RCC 7860 (cell line): ENCODE data around the gene SAA2.
"Not testable (repeated sequence)": the region's sequence is repeated elsewhere in the genome, so short reads cannot be mapped to it uniquely, and the experiment has no call there.

Experiments used
- DNase-seq: peaks from one replicate; pipeline ENCODE4 v3.0.0-alpha.2; 2015; ENCODE audit warnings: low spot score
- FAIRE-seq: peaks from 2 replicates; lab custom pipeline; 2012; peaks lifted over from hg19 to GRCh38; lab: Jason Lieb, UNC

SAA2 gene

DNA sequence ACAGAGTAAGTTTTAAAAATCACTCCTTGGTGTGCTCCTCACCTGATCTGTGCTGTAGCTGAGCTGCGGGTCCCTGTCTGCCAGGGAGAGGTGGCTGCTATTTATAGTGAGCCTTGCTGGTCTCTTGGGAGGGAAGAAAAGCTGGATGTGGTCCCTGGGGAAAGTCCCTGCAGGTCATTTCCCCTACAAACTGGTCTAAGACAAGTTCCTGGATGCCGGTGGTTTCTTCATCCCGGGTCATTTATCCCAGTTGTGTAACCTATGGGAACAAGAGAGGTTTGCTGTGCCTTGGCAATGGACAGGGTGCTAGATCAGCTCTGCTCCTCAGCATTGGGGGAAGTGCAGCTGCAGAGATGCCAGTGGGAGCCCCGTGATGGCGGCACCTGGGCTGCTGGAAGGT is at the start of gene SAA2:
Gene SAA2 (minus strand): TSS at position 108 of the 400 bp plus-strand sequence. CDS start 657 bp downstream, outside the sequence.
- FAIRE-seq (no peak), DNase-seq (peak; percentile 53)

- no peak for DNase-seq
- no peak for FAIRE-seq
Measured at GRCh38 chr11:18295316-18295715, 46.8 kb upstream of the SAA2 start.

GRCh38 chr11:18294862-18295261 is 46.4 kb upstream of the SAA2 start:
- no peak for FAIRE-seq
- no peak for DNase-seq

DNA sequence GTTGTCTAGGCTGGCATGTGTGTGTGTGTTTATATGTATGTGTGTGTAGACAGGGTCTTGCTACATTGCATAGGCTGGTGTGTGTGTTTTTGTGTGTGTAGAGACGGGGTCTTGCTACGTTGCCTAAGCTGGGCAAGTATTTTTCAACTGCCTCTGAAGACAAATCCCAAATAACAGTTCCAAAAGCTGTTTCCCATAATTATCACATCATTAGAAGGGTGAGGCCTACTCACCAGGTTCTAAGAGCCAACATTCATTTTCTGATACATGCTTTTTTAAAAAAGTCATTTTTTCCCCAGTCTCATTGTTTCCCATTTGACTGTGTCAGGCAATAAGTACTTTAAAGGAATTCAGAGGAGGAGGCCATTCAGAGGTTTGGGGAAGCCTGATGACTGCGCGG is 40.4 kb upstream of the SAA2 start:
- DNase-seq: no peak
- no peak for FAIRE-seq

GRCh38 chr11:18285841-18286240 is 37.4 kb upstream of the SAA2 start:
- FAIRE-seq (no peak), DNase-seq (no peak)

- FAIRE-seq: no peak
- no peak for DNase-seq
Measured at GRCh38 chr11:18282626-18283025, 34.2 kb upstream of the SAA2 start.

DNA sequence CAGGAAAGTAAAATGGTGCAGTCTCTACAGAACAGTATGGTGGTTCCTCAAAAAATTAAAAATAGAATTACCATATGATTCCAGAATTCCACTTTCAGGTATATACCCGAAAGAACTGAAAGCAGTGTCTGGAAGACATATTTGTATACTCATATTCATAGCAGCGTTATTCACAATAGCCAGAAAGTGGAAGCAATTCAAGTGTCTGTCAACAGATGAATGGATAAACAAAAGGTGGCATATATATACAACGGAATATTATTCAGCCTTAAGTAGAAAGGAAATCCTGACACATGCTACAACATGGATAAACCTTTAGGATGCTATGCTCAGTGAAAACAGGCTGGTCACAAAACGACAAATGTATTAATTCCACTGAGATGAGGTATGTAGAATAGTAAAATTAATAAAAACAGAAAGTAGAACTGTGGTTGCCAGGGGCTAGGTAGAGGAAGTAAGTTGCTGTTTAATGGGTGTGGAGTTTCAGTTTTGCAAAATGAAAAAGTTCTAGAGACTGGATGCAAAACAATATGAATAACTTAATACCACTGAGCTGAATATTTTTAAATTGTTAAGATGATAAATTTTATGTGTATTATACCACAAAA is 32.1 kb upstream of the SAA2 start:
- DNase-seq (no peak), FAIRE-seq (no peak)

- no peak for FAIRE-seq
- DNase-seq: no peak
Measured at GRCh38 chr11:18277565-18278271, 29.2 kb upstream of the SAA2 start.

GRCh38 chr11:18271206-18271605 is 22.7 kb upstream of the SAA2 start:
- DNase-seq (no peak), FAIRE-seq (no peak)

DNA sequence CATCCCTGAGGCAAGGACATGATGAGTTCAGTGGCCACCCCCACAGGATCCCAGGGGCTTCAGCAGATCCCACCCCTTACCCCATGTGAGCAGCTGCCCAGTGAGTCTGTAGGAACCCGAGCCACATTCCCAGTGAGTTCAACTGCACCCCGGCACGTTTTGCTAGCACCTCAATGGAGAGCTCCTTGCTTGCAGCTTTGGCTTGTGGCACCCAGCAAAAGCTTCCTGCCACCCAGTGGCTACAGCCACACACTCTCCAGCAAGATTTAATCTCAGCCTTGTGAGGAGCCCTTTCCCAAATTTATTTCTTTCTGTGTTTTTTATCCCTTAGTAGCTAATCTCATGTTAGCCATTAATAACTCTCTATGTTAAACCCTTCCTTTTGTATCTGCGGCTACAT is 21.6 kb upstream of the SAA2 start:
- FAIRE-seq (no peak), DNase-seq (no peak)

GRCh38 chr11:18269252-18269651 is 20.8 kb upstream of the SAA2 start:
- not testable (repeated sequence) for FAIRE-seq, DNase-seq

- DNase-seq, FAIRE-seq: not testable (repeated sequence)
Measured at GRCh38 chr11:18267335-18268133, 19.1 kb upstream of the SAA2 start.

DNA sequence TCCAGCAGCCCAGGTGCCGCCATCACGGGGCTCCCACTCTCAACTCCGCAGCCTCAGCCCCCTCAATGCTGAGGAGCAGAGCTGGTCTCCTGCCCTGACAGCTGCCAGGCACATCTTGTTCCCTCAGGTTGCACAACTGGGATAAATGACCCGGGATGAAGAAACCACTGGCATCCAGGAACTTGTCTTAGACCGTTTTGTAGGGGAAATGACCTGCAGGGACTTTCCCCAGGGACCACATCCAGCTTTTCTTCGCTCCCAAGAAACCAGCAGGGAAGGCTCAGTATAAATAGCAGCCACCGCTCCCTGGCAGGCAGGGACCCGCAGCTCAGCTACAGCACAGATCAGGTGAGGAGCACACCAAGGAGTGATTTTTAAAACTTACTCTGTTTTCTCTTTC is 17.5 kb upstream of the SAA2 start, which contains the start of gene SAA1:
Gene SAA1 (plus strand): TSS at position 316 of the 400 bp plus-strand sequence. CDS start 624 bp downstream, outside the sequence.
- no peak for FAIRE-seq

GRCh38 chr11:18264677-18265555 is 16.4 kb upstream of the SAA2 start:
- DNase-seq: no peak

More for the DNA sequence above, 17.5 kb upstream of the SAA2 start, which contains the start of gene SAA1:
- DNase-seq: peak; percentile 57

GRCh38 chr11:18264035-18264434 is 15.6 kb upstream of the SAA2 start:
- no peak for DNase-seq
- FAIRE-seq: no peak

More at GRCh38 chr11:18264677-18265555, 16.4 kb upstream of the SAA2 start:
- no peak for FAIRE-seq

DNA sequence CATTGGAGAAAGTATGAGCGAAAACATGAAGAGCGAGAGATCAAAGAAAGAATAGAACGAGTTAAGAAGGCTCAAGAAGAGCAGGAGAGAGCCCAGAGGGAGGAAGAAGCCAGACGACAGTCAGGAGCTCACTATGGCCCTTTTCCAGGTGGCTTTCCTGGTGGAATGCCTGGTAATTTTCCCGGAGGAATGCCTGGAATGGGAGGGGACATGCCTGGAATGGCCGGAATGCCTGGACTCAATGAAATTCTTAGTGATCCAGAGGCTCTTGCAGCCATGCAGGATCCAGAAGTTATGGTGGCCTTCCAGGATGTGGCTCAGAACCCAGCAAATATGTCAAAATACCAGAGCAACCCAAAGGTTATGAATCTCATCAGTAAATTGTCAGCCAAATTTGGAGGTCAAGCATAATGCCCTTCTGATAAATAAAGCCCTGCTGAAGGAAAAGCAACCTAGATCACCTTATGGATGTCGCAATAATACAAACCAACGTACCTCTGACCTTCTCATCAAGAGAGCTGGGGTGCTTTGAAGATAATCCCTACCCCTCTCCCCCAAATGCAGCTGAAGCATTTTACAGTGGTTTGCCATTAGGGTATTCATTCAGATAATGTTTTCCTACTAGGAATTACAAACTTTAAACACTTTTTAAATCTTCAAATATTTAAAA is 14.3 kb upstream of the SAA2 start:
- not testable (repeated sequence) for FAIRE-seq, DNase-seq

GRCh38 chr11:18261721-18262120 is 13.3 kb upstream of the SAA2 start:
- DNase-seq: no peak
- no peak for FAIRE-seq

GRCh38 chr11:18259259-18259658 is 10.8 kb upstream of the SAA2 start:
- no peak for DNase-seq
- FAIRE-seq: no peak

DNA sequence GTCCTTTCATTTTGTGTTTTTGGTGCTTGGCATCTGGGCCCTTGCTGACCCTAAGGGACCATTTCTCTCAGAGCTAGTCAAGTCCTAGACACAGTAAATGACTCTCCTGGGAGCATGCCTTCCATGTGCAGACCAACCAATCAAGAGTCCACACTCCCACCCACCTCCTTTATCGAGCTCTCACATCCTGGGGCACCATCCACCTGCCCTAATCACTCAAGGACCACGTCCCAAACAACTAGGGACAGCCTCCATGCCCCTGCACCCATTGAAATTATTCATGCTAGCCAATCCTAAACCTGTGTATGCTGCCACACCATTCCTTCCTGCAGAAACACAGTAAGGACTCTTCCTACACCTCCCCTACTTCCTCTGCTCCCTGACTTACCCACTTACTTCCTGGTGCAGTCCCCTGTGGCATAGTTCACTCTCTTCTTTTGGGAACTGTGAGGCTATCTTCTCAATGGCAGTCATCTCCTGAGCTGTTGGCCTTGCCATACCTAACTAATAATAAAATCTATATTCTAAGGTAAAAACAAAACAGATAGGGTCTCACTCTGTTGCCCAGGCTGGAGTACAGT is 6.4 kb upstream of the SAA2 start:
- FAIRE-seq (no peak), DNase-seq (no peak)
